HepG2 (cell line): ENCODE measurements around the gene PLK5. TPM values are rescaled to one million over a fixed set of nuclear protein-coding genes. Genes with fewer than 3 reads are reported as not detected.

ENCODE experiments used
- AGO2 ChIP-seq: fragments of 200-400 bp; formaldehyde crosslinking; optimal IDR thresholded peaks from 2 replicates; pipeline ENCODE3; 2017; ENCODE audit warnings: mild to moderate bottlenecking, low read depth, low read length, moderate library complexity
- NCOA1 ChIP-seq: sonication (generic); formaldehyde crosslinking; IDR thresholded peaks from 2 replicates; pipeline ENCODE4 v1.9.0; 2021; ENCODE audit warnings: missing genetic modification reagents
- PAWR ChIP-seq: sonication (generic); formaldehyde crosslinking; IDR thresholded peaks from 2 replicates; pipeline ENCODE4 v1.4.0; 2020; ENCODE audit warnings: missing genetic modification reagents, mild to moderate bottlenecking, borderline replicate concordance
- RCOR2 ChIP-seq: IDR thresholded peaks from 2 replicates; pipeline ENCODE4 v1.6.1; 2016; ENCODE audit warnings: missing biosample characterization, missing genetic modification reagents
- TAF15 ChIP-seq: fragments of 200-400 bp; formaldehyde crosslinking; IDR thresholded peaks from one replicate; pipeline ENCODE4 v1.6.1; 2018; ENCODE audit warnings: mild to moderate bottlenecking, low read depth, low read length; ENCODE audit not compliant: poor library complexity, severe bottlenecking
- ZNF556 ChIP-seq: sonication (generic); formaldehyde crosslinking; IDR thresholded peaks from 2 replicates; pipeline ENCODE4 v1.4.0; 2020; ENCODE audit warnings: mild to moderate bottlenecking, missing genetic modification reagents, borderline replicate concordance
- ZNF564 ChIP-seq: sonication (generic); formaldehyde crosslinking; IDR thresholded peaks from 2 replicates; pipeline ENCODE4 v1.8.1; 2023; ENCODE audit warnings: mild to moderate bottlenecking, missing genetic modification reagents
- ZNF891 ChIP-seq: sonication (generic); formaldehyde crosslinking; IDR thresholded peaks from 2 replicates; pipeline ENCODE4 v1.5.0; 2020; ENCODE audit warnings: mild to moderate bottlenecking, missing genetic modification reagents
- polyA plus RNA-seq, 8 experiments: library from polyadenylated mRNA; depleted of rRNA in 3 of 8; stranded (reverse) in 7 of 8; unstranded in 1 of 8; fragments of >200 nt; fragmentation: Illumina TruSeq in 4 of 8; extraction: Trizol in 4 of 8; gene quantifications; 2 replicates each; pipeline versions ENCODE4 v1.2.1 to v1.2.3, GENCODE V29; 2011 to 2016; ENCODE audit warnings: low read depth in 4 of 8, missing spikeins in 1 of 8, mixed read lengths in 1 of 8; ENCODE audit not compliant: insufficient read depth in 1 of 8
- total RNA-seq, 5 experiments: library from RNA; depleted of rRNA; stranded (reverse); fragments of >200 nt; fragmentation: Illumina TruSeq; extraction: Trizol; gene quantifications; 2 replicates each; pipeline ENCODE4 v1.2.3, GENCODE V29; 2016; ENCODE audit warnings: low read depth in 1 of 5
- TF ChIP-seq, protein P1 (sequence below): sonication (generic); formaldehyde crosslinking; IDR thresholded peaks from 2 replicates; pipeline ENCODE4 v1.4.0; 2020; ENCODE audit warnings: missing genetic modification reagents, borderline replicate concordance
- TF ChIP-seq, protein P2 (sequence below): sonication (generic); formaldehyde crosslinking; IDR thresholded peaks from 2 replicates; pipeline ENCODE4 v1.4.0; 2020; ENCODE audit warnings: missing genetic modification reagents
- TF ChIP-seq, protein P3 (sequence below): sonication (generic); formaldehyde crosslinking; conservative IDR thresholded peaks from 2 replicates; pipeline ENCODE4 v1.4.0; 2020; ENCODE audit warnings: missing genetic modification reagents
- TF ChIP-seq, protein P4 (sequence below): sonication (generic); formaldehyde crosslinking; IDR thresholded peaks from 2 replicates; pipeline ENCODE4 v1.5.1; 2020; ENCODE audit warnings: missing genetic modification reagents, mild to moderate bottlenecking, borderline replicate concordance
- TF ChIP-seq, protein P5 (sequence below): IDR thresholded peaks from 2 replicates; pipeline ENCODE4 v1.6.1; 2016

Gene PLK5
- total and polyA plus RNA-seq, 2 of the 13 experiments (the other 11 are each of a cell fraction or from before 2014, with no cell fraction given), result not detected

DNA sequence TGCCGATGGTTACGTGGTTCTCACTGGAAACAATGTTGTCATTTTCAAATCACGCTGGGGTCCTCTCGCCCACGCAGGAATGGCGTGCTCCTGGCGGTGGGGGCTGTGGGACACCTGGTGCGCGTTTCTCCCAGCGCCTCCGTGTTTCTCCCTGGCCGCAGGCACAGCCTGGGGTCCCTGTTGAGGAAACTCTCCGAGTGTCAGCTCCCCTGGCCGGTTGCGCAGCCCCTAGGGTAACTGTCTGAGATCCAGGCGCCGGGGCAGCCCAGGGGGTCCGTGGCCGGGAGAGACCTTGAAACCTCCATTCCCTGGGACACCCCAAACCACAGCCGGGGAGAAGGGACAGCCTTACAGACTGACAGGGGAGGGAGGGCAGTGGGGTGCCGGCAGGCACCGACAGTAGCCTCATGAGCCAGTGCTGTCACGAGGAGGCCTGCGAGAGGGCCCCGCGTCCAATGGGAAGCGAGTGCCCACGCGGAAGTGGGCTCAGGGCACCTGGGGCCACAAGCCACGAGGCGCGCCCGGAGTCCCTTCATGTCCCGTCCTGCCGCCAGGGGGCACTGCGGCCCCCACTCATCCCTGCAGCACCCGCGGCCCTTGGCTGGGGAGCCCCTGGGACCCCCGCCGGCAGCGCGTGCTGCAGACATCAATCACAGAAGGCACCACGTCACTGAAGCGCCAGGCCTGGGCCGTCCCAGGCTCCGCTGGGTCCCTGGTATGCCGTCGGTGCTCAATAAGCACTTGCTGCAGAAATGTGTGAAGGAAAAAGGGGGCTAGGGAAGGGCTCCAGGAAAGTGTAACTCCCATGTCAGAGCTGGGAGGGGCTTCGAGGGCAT is 20.6 kb upstream of the PLK5 start (continued):
- TF ChIP-seq, protein P1, sequence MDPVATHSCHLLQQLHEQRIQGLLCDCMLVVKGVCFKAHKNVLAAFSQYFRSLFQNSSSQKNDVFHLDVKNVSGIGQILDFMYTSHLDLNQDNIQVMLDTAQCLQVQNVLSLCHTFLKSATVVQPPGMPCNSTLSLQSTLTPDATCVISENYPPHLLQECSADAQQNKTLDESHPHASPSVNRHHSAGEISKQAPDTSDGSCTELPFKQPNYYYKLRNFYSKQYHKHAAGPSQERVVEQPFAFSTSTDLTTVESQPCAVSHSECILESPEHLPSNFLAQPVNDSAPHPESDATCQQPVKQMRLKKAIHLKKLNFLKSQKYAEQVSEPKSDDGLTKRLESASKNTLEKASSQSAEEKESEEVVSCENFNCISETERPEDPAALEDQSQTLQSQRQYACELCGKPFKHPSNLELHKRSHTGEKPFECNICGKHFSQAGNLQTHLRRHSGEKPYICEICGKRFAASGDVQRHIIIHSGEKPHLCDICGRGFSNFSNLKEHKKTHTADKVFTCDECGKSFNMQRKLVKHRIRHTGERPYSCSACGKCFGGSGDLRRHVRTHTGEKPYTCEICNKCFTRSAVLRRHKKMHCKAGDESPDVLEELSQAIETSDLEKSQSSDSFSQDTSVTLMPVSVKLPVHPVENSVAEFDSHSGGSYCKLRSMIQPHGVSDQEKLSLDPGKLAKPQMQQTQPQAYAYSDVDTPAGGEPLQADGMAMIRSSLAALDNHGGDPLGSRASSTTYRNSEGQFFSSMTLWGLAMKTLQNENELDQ (CRISPR knock-in tag), result no peak
- TF ChIP-seq PAWR (CRISPR knock-in tag) (no peak), ZNF891 (CRISPR knock-in tag) (0 out of 2 replicates have a peak, but pooled peaks have one; percentile 42), NCOA1 (0 out of 2 replicates have a peak, but pooled peaks have one; percentile 39), ZNF556 (CRISPR knock-in tag) (no peak), RCOR2 (CRISPR knock-in tag) (no peak), ZNF564 (CRISPR knock-in tag) (peak; percentile 70; the same call in 1 of the 2 replicates), AGO2 (peak; percentile 14), TAF15 (no peak)
- TF ChIP-seq, protein P2, sequence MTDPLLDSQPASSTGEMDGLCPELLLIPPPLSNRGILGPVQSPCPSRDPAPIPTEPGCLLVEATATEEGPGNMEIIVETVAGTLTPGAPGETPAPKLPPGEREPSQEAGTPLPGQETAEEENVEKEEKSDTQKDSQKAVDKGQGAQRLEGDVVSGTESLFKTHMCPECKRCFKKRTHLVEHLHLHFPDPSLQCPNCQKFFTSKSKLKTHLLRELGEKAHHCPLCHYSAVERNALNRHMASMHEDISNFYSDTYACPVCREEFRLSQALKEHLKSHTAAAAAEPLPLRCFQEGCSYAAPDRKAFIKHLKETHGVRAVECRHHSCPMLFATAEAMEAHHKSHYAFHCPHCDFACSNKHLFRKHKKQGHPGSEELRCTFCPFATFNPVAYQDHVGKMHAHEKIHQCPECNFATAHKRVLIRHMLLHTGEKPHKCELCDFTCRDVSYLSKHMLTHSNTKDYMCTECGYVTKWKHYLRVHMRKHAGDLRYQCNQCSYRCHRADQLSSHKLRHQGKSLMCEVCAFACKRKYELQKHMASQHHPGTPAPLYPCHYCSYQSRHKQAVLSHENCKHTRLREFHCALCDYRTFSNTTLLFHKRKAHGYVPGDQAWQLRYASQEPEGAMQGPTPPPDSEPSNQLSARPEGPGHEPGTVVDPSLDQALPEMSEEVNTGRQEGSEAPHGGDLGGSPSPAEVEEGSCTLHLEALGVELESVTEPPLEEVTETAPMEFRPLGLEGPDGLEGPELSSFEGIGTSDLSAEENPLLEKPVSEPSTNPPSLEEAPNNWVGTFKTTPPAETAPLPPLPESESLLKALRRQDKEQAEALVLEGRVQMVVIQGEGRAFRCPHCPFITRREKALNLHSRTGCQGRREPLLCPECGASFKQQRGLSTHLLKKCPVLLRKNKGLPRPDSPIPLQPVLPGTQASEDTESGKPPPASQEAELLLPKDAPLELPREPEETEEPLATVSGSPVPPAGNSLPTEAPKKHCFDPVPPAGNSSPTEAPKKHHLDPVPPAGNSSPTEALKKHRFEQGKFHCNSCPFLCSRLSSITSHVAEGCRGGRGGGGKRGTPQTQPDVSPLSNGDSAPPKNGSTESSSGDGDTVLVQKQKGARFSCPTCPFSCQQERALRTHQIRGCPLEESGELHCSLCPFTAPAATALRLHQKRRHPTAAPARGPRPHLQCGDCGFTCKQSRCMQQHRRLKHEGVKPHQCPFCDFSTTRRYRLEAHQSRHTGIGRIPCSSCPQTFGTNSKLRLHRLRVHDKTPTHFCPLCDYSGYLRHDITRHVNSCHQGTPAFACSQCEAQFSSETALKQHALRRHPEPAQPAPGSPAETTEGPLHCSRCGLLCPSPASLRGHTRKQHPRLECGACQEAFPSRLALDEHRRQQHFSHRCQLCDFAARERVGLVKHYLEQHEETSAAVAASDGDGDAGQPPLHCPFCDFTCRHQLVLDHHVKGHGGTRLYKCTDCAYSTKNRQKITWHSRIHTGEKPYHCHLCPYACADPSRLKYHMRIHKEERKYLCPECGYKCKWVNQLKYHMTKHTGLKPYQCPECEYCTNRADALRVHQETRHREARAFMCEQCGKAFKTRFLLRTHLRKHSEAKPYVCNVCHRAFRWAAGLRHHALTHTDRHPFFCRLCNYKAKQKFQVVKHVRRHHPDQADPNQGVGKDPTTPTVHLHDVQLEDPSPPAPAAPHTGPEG (CRISPR knock-in tag), result no peak; the same call in 1 of the 2 replicates
- TF ChIP-seq, protein P3, sequence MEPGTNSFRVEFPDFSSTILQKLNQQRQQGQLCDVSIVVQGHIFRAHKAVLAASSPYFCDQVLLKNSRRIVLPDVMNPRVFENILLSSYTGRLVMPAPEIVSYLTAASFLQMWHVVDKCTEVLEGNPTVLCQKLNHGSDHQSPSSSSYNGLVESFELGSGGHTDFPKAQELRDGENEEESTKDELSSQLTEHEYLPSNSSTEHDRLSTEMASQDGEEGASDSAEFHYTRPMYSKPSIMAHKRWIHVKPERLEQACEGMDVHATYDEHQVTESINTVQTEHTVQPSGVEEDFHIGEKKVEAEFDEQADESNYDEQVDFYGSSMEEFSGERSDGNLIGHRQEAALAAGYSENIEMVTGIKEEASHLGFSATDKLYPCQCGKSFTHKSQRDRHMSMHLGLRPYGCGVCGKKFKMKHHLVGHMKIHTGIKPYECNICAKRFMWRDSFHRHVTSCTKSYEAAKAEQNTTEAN, result no peak
- TF ChIP-seq, protein P4, sequence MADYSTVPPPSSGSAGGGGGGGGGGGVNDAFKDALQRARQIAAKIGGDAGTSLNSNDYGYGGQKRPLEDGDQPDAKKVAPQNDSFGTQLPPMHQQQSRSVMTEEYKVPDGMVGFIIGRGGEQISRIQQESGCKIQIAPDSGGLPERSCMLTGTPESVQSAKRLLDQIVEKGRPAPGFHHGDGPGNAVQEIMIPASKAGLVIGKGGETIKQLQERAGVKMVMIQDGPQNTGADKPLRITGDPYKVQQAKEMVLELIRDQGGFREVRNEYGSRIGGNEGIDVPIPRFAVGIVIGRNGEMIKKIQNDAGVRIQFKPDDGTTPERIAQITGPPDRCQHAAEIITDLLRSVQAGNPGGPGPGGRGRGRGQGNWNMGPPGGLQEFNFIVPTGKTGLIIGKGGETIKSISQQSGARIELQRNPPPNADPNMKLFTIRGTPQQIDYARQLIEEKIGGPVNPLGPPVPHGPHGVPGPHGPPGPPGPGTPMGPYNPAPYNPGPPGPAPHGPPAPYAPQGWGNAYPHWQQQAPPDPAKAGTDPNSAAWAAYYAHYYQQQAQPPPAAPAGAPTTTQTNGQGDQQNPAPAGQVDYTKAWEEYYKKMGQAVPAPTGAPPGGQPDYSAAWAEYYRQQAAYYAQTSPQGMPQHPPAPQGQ, result no peak
- TF ChIP-seq, protein P5, sequence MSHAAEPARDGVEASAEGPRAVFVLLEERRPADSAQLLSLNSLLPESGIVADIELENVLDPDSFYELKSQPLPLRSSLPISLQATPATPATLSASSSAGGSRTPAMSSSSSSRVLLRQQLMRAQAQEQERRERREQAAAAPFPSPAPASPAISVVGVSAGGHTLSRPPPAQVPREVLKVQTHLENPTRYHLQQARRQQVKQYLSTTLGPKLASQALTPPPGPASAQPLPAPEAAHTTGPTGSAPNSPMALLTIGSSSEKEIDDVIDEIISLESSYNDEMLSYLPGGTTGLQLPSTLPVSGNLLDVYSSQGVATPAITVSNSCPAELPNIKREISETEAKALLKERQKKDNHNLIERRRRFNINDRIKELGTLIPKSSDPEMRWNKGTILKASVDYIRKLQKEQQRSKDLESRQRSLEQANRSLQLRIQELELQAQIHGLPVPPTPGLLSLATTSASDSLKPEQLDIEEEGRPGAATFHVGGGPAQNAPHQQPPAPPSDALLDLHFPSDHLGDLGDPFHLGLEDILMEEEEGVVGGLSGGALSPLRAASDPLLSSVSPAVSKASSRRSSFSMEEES (CRISPR knock-in tag), result peak; percentile 67; the same call in 1 of the 2 replicates
